Measurements from ENCODE around the gene RIOX2. TPM values are rescaled to one million over a fixed set of nuclear protein-coding genes. Genes with fewer than 3 reads are reported as not detected.

RIOX2 gene
- polyA plus RNA-seq, 1 donor (not counting 4 experiments of a cell fraction or from before 2014, with no cell fraction given): 45.2 TPM

DNA sequence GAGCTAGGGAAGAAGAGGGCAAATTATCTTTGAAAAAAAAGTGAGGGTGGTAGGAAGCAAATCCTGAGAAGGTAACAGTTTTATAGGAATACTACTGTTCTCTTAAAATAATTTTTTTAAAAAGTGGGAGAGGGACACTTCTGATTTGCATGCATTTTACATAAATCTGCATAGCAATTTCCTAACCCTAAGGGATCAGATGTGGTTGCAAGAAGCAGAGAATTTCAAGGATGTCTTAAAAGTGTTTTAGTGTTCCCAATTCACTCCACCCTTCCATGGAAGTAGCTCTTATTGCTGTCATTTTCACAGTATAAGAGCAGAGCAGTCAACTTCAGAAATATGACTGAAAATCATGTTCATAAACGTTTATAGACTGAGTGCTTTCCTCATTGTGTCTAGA, 27.8 kb upstream of the RIOX2 start:
- no peaks in the 10 kb centered on the region for H3K9me3 ChIP-seq (ENCODE audit: control insufficient read depth, low read depth, low read length)
- dilution Hi-C loops (cut with MboI; ENCODE audit: extremely low pct_ligation_motif_present, low sequenced_read_pairs): no loop called here
- FAIRE-seq (no peak), DNase-seq (ENCODE audit: low read depth, low spot score) (no peak)
- TF ChIP-seq, protein P1, sequence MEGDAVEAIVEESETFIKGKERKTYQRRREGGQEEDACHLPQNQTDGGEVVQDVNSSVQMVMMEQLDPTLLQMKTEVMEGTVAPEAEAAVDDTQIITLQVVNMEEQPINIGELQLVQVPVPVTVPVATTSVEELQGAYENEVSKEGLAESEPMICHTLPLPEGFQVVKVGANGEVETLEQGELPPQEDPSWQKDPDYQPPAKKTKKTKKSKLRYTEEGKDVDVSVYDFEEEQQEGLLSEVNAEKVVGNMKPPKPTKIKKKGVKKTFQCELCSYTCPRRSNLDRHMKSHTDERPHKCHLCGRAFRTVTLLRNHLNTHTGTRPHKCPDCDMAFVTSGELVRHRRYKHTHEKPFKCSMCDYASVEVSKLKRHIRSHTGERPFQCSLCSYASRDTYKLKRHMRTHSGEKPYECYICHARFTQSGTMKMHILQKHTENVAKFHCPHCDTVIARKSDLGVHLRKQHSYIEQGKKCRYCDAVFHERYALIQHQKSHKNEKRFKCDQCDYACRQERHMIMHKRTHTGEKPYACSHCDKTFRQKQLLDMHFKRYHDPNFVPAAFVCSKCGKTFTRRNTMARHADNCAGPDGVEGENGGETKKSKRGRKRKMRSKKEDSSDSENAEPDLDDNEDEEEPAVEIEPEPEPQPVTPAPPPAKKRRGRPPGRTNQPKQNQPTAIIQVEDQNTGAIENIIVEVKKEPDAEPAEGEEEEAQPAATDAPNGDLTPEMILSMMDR (optimal IDR thresholded peaks at IDR 0.05 in 1 of 3, IDR thresholded peaks at IDR 0.05 in 1 of 3, conservative IDR thresholded peaks at IDR 0.05 in 1 of 3; ENCODE audit: extremely low read depth in 1 of 3, insufficient read depth in 2 of 3, low read length in 3 of 3): no peak
- no peak for TF ChIP-seq EZH2 (IDR thresholded peaks at IDR 0.05; ENCODE audit: low read length)
- H2AFZ ChIP-seq (ENCODE audit: control insufficient read depth, low read length): no peak overlapping the region
- no peaks in the 10 kb centered on the region for H3K79me2 ChIP-seq (ENCODE audit: control insufficient read depth, insufficient read depth, low read length)
- no peaks in the 10 kb centered on the region for H3K9me1 ChIP-seq (ENCODE audit: control insufficient read depth, extremely low read depth, insufficient read depth, low read length)
- no peak overlapping the region for H3K4me2 ChIP-seq (ENCODE audit: control insufficient read depth, extremely low read depth, insufficient read depth, low read depth, low read length)
- no peak overlapping the region for H3K9ac ChIP-seq (ENCODE audit: control insufficient read depth, extremely low read depth, insufficient read depth, low read length)
- no peaks in the 10 kb centered on the region for H3K4me1 ChIP-seq (ENCODE audit: control insufficient read depth, extremely low read depth, insufficient read depth, low read length)
- H3K4me3 ChIP-seq (ENCODE audit: control insufficient read depth in 2 of 3, extremely low read depth in 1 of 3, insufficient read depth in 2 of 3, low read depth in 1 of 3, low read length in 3 of 3): no peak overlapping the region
- H3K27me3 ChIP-seq (ENCODE audit: control insufficient read depth, extremely low read depth, insufficient read depth, low read length): no peaks in the 10 kb centered on the region
- no peaks in the 10 kb centered on the region for H4K20me1 ChIP-seq (ENCODE audit: control insufficient read depth, extremely low read depth, insufficient read depth, low read length)
- no peak overlapping the region for H3K27ac ChIP-seq (ENCODE audit: control insufficient read depth, insufficient read depth, low read length)
- no peaks in the 10 kb centered on the region for H3K36me3 ChIP-seq (ENCODE audit: control insufficient read depth in 2 of 2, extremely low read depth in 1 of 2, insufficient read depth in 2 of 2, low read length in 2 of 2)

DNA sequence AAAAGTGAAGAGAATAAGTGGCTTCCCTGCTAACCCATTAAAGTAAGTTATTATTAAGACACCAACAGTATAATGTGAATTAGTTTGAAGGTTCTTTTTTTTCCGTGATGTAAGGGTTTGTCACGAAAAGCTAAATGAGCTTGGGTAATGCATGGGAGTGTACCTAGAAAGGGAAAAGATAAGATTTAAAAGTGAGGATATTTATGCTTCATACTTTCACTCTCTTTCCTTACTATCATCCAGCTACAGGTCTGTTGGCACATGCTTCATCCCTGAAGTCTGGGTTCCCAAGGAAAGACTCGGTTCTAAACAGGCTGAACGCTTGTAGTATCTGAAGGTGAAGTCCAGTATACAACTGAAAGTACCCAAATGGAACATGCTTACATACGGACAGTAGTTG, 26.9 kb upstream of the RIOX2 start:
- no peak overlapping the region for H3K27ac ChIP-seq (ENCODE audit: control insufficient read depth, insufficient read depth, low read length)
- H3K9me3 ChIP-seq (ENCODE audit: control insufficient read depth, low read depth, low read length): no peaks in the 10 kb centered on the region
- no peak overlapping the region for H3K9ac ChIP-seq (ENCODE audit: control insufficient read depth, extremely low read depth, insufficient read depth, low read length)
- no peaks in the 10 kb centered on the region for H3K4me1 ChIP-seq (ENCODE audit: control insufficient read depth, extremely low read depth, insufficient read depth, low read length)
- H3K4me3 ChIP-seq (ENCODE audit: control insufficient read depth in 2 of 3, extremely low read depth in 1 of 3, insufficient read depth in 2 of 3, low read depth in 1 of 3, low read length in 3 of 3): no peak overlapping the region
- DNase-seq (ENCODE audit: low read depth, low spot score) (no peak), FAIRE-seq (no peak)
- H3K4me2 ChIP-seq (ENCODE audit: control insufficient read depth, extremely low read depth, insufficient read depth, low read depth, low read length): no peak overlapping the region
- no peaks in the 10 kb centered on the region for H4K20me1 ChIP-seq (ENCODE audit: control insufficient read depth, extremely low read depth, insufficient read depth, low read length)
- H3K27me3 ChIP-seq (ENCODE audit: control insufficient read depth, extremely low read depth, insufficient read depth, low read length): no peaks in the 10 kb centered on the region
- dilution Hi-C loops (cut with MboI; ENCODE audit: extremely low pct_ligation_motif_present, low sequenced_read_pairs): no loop called here
- no peaks in the 10 kb centered on the region for H3K9me1 ChIP-seq (ENCODE audit: control insufficient read depth, extremely low read depth, insufficient read depth, low read length)
- TF ChIP-seq EZH2 (IDR thresholded peaks at IDR 0.05; ENCODE audit: low read length): no peak
- TF ChIP-seq, protein P1 (optimal IDR thresholded peaks at IDR 0.05 in 1 of 3, IDR thresholded peaks at IDR 0.05 in 1 of 3, conservative IDR thresholded peaks at IDR 0.05 in 1 of 3; ENCODE audit: extremely low read depth in 1 of 3, insufficient read depth in 2 of 3, low read length in 3 of 3): no peak
- H3K79me2 ChIP-seq (ENCODE audit: control insufficient read depth, insufficient read depth, low read length): no peaks in the 10 kb centered on the region
- H3K36me3 ChIP-seq (ENCODE audit: control insufficient read depth in 2 of 2, extremely low read depth in 1 of 2, insufficient read depth in 2 of 2, low read length in 2 of 2): no peaks in the 10 kb centered on the region
- H2AFZ ChIP-seq (ENCODE audit: control insufficient read depth, low read length): no peak overlapping the region
